ENCODE results near the gene ARSG.

The ARSG gene

GRCh38 chr17:68463211-68464019 is 172.1 kb downstream of the ARSG start:
- DNase-seq (ENCODE audit: low read depth in 2 of 3, low spot score in 1 of 3): no peak

- no peak for DNase-seq (ENCODE audit: low read depth in 2 of 3, low spot score in 1 of 3)
Measured at GRCh38 chr17:68468334-68468733, 177.0 kb downstream of the ARSG start.

GRCh38 chr17:68468788-68469187 is 177.5 kb downstream of the ARSG start:
- DNase-seq (ENCODE audit: low read depth in 2 of 3, low spot score in 1 of 3): no peak
